SU-DHL-6 (cell line): ENCODE measurements around the gene VPS35L.

ENCODE experiments used
- H2AFZ ChIP-seq: fragments of 200-600 bp; sonication (generic); 2 replicates; pipeline ENCODE4 v1.6.1; 2014; ENCODE audit warnings: low read depth, mild to moderate bottlenecking, moderate library complexity, mixed read lengths, antibody characterized with exemption, low read length; ENCODE audit not compliant: severe bottlenecking
- H3F3A ChIP-seq: fragments of 200-600 bp; shearing (Covaris generic); 2 replicates; pipeline ENCODE4 v1.6.0; 2016; ENCODE audit warnings: antibody characterized with exemption, mild to moderate bottlenecking; ENCODE audit not compliant: insufficient read depth
- H3K27ac ChIP-seq: fragments of 200-600 bp; sonication (generic); 2 replicates; pipeline ENCODE4 v1.5.1; 2016; ENCODE audit warnings: low read depth, mild to moderate bottlenecking, low read length, moderate library complexity, mixed read lengths
- H3K27me3 ChIP-seq: fragments of 200-600 bp; sonication (generic), shearing (Covaris generic); 2 replicates; pipeline ENCODE4 v1.6.0; 2014; ENCODE audit warnings: mild to moderate bottlenecking, low read length
- H3K36me3 ChIP-seq: fragments of 200-600 bp; sonication (generic); 2 replicates; pipeline ENCODE4 v1.6.1; 2014; ENCODE audit warnings: mild to moderate bottlenecking, low read length, mixed read lengths
- H3K4me2 ChIP-seq: fragments of 300-600, 200-600 bp; shearing (Covaris generic), sonication (generic); 2 replicates; pipeline ENCODE4 v1.6.0; 2014; ENCODE audit warnings: low read length, low read depth, mild to moderate bottlenecking; ENCODE audit not compliant: poor library complexity, severe bottlenecking
- H3K4me3 ChIP-seq: fragments of 200-600 bp; sonication (generic); 2 replicates; pipeline ENCODE4 v1.5.1; 2014; ENCODE audit warnings: antibody characterized with exemption, low read length, mild to moderate bottlenecking, mixed read lengths; ENCODE audit not compliant: insufficient read depth, poor library complexity, severe bottlenecking
- H3K79me2 ChIP-seq: fragments of 200-600 bp; sonication (generic); 2 replicates; pipeline ENCODE4 v1.6.1; 2014; ENCODE audit warnings: mild to moderate bottlenecking, low read length, moderate library complexity; ENCODE audit not compliant: insufficient read depth
- H3K9ac ChIP-seq: fragments of 200-600 bp; sonication (generic); 2 replicates; pipeline ENCODE4 v1.7.0; 2014; ENCODE audit warnings: mild to moderate bottlenecking, low read length
- H3K9me2 ChIP-seq: fragments of 200-600 bp; sonication (generic); replicated peaks from 2 replicates; pipeline ENCODE4 v1.6.1; 2014; ENCODE audit warnings: low read length; ENCODE audit not compliant: insufficient read depth
- H3K9me3 ChIP-seq: fragments of 200-600 bp; sonication (generic); 2 replicates; pipeline ENCODE4 v1.6.1; 2014; ENCODE audit warnings: low read length, mixed read lengths; ENCODE audit not compliant: insufficient read depth
- H4K20me1 ChIP-seq: fragments of 200-600 bp; sonication (generic); 2 replicates; pipeline ENCODE4 v1.6.1; 2014; ENCODE audit warnings: low read depth, mild to moderate bottlenecking, antibody characterized with exemption, low read length, moderate library complexity, mixed read lengths
- EZH2phosphoT487 ChIP-seq: fragments of 200-600 bp; sonication (generic), shearing (Covaris generic); conservative IDR thresholded peaks from 2 replicates; pipeline ENCODE4 v1.6.1; 2018; ENCODE audit warnings: mild to moderate bottlenecking, antibody characterized with exemption, low read length, moderate library complexity, mixed read lengths
- TF ChIP-seq, protein P1 (sequence below): fragments of 200-600 bp; sonication (generic); IDR thresholded peaks from one replicate; pipeline ENCODE4 v1.5.1; 2017; ENCODE audit warnings: antibody characterized with exemption, mild to moderate bottlenecking, low read length, moderate library complexity; ENCODE audit not compliant: insufficient read depth, poor library complexity, severe bottlenecking

Gene VPS35L

DNA sequence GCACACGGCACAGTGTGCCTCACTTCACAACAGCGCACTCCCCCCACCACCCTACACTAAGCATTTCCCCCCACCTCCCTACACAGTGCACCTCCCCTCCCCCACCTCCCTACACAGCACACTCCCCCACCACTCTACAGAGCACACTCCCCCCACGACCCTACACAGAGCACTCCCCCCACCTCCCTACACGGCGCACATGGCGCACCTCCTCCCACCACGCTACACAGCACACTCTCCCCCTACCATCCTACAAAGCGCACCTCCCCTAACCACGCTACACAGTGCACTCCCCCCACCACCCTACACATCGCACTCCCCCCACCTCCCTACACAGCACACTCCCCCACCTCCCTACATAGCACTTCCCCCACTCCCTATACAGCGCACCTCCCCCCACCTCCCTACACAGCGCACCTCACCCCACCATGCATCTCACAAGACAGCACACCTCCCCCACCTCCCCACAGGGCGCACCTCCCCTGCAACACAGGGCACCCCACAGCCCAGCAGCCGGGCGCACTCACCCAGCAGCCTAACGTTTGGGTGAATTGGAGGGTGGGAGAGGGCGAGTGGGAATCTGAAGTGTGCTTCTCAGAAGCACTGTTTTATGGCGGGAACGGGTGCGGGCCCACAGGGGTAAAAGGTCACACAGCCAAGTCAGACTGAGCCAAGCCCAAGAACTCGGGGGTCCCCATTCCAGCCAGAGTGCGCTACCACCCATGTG lies 152.2 kb downstream of the VPS35L start:
- Histone ChIP-seq H3K4me2 (no peak overlapping the region), H3K9me3 (no peaks in the 10 kb centered on the region), H3K9me2 (no peaks in the 10 kb centered on the region), H4K20me1 (no peaks in the 10 kb centered on the region), H3K27me3 (no peaks in the 10 kb centered on the region), H3K9ac (no peak overlapping the region), H3K79me2 (0 out of 2 replicates have a peak, but pooled peaks cover 8% of the 10 kb centered on the region), H3K4me3 (no peak overlapping the region), H3F3A (no peaks in the 10 kb centered on the region), H3K27ac (no peak overlapping the region), H3K36me3 (no peaks in the 10 kb centered on the region), H2AFZ (no peak overlapping the region)
- TF ChIP-seq EZH2phosphoT487, result no peak
- TF ChIP-seq, protein P1, sequence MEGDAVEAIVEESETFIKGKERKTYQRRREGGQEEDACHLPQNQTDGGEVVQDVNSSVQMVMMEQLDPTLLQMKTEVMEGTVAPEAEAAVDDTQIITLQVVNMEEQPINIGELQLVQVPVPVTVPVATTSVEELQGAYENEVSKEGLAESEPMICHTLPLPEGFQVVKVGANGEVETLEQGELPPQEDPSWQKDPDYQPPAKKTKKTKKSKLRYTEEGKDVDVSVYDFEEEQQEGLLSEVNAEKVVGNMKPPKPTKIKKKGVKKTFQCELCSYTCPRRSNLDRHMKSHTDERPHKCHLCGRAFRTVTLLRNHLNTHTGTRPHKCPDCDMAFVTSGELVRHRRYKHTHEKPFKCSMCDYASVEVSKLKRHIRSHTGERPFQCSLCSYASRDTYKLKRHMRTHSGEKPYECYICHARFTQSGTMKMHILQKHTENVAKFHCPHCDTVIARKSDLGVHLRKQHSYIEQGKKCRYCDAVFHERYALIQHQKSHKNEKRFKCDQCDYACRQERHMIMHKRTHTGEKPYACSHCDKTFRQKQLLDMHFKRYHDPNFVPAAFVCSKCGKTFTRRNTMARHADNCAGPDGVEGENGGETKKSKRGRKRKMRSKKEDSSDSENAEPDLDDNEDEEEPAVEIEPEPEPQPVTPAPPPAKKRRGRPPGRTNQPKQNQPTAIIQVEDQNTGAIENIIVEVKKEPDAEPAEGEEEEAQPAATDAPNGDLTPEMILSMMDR, result no peak

DNA sequence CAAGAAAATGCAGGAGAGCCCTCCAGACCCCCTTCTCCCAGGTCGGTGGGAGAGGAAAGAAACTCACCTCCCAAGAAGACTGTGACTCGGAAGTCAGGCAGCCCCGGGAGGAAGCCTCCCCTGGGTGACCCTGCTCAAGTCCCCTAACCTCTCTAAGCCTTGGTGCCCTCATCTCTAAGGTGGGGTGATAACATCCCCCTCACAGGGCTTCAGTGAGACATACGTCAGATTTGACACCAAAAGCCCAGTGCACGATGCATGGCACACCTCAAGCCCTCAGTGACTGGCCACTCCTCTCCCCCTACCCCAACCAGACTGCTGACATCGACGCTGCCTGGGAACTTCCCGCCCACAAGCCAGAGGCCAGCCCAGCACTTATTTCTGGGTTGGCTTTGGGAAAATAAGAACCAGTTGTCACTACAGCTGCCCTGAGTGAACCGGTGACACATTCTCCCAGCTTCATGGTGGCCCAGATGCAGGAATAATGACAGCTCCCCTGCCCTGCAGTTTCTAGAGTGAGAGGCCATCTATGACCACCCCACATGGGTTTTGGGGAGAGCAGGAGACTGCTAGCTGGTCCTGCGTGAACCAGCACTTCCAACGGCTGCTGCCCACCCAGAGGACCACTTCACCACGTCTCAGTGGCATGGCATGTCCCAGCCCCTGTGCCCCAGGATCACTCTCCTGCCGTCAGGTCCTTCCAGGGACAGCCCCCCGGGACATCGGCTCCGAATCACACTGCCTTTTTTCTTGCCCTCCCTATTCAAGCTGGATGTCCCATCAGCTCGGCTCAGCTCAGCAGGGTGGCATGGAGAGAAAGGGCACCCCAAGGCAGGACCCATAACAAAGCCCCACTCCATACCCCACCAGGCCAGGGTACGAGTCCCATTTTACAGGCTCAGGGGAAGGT lies 153.0 kb downstream of the VPS35L start:
- Histone ChIP-seq H3K9ac (no peak overlapping the region), H3K79me2 (0 out of 2 replicates have a peak, but pooled peaks cover 8% of the 10 kb centered on the region), H3F3A (no peaks in the 10 kb centered on the region), H3K9me3 (no peaks in the 10 kb centered on the region), H3K4me2 (no peak overlapping the region), H3K36me3 (no peaks in the 10 kb centered on the region), H3K9me2 (no peaks in the 10 kb centered on the region), H3K27me3 (no peaks in the 10 kb centered on the region), H3K27ac (no peak overlapping the region), H3K4me3 (no peak overlapping the region), H2AFZ (no peak overlapping the region), H4K20me1 (no peaks in the 10 kb centered on the region)
- TF ChIP-seq, protein P1, result no peak
- no peak for TF ChIP-seq EZH2phosphoT487

DNA sequence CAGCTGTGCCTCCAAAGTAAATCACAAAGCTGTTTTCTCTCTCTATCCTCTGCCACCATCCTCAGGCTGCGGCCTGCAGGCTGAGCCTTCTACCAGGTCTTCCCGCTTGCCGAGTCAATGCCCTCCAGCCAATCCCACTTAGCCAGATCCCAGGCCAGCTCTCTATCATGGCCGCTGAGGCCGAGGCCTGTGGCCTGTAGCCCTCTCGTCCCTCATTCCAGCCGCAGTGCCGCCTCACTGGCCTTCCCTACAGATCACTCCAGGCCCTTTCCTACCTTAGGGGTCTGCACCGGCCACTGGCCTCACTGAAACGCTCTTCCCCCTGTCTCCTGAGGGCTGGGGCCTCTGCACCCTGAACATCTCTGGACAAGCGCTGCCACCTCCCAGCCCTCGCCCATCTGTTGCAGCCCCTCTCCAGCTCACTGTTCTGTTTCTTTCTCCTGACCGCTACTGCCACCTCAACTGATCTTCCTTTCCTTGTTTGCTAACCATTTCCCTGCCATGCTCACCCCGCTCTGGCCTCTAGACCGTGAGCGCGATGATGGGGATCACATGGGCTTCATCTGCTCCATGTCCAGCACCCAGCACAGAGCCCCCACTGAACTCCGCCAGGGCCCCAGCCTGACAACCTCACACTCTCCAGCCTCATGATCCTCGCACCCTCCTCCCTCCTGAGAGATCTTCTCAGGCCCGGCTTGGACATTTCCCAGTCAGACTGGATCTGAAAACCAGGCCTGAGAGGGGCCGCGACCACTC lies 154.1 kb downstream of the VPS35L start:
- Histone ChIP-seq H3K4me2 (no peak overlapping the region), H3K27ac (no peak overlapping the region), H3K27me3 (no peaks in the 10 kb centered on the region), H3K9me3 (no peaks in the 10 kb centered on the region), H4K20me1 (no peaks in the 10 kb centered on the region), H3K36me3 (no peaks in the 10 kb centered on the region), H3K79me2 (0 out of 2 replicates have a peak, but pooled peaks cover 8% of the 10 kb centered on the region), H2AFZ (no peak overlapping the region), H3K4me3 (no peak overlapping the region), H3K9ac (no peak overlapping the region), H3K9me2 (no peaks in the 10 kb centered on the region), H3F3A (no peaks in the 10 kb centered on the region)
- TF ChIP-seq, protein P1, result no peak
- no peak for TF ChIP-seq EZH2phosphoT487
